Left lung (tissue), 10 donors: ENCODE measurements around the gene MTA1. TPM values are rescaled to one million over a fixed set of nuclear protein-coding genes. Genes with fewer than 3 reads are reported as not detected.

Source experiments
- ATAC-seq: fragments of 200-7000 bp; cut with Tn5 transposase; one replicate; pipeline ENCODE4 v1.9.1; 2020; ENCODE audit warnings: moderate library complexity
- DNase-seq, 4 donors: peaks; one replicate each; pipeline ENCODE4 v3.0.0-alpha.2; 2013 to 2020
- H3K27ac ChIP-seq, 2 donors: fragments of 200-600 bp; sonication (generic) in 1 of 2; one replicate each; pipeline versions ENCODE4 v1.5.0 to v1.8.0; 2020 to 2021
- H3K27me3 ChIP-seq, 2 donors: fragments of 200-600 bp; sonication (generic) in 1 of 2; one replicate each; pipeline versions ENCODE4 v1.5.0 to v1.8.0; 2020 to 2021
- H3K36me3 ChIP-seq, 2 donors: fragments of 200-600 bp; sonication (generic) in 1 of 2; one replicate each; pipeline versions ENCODE4 v1.5.0 to v1.8.0; 2020 to 2021
- H3K4me1 ChIP-seq, 2 donors: fragments of 200-600 bp; one replicate each; pipeline ENCODE4 v1.8.0; 2021
- H3K4me3 ChIP-seq, 2 donors: fragments of 200-600 bp; sonication (generic) in 1 of 2; one replicate each; pipeline versions ENCODE4 v1.5.0 to v1.8.0; 2020 to 2021; ENCODE audit warnings: mild to moderate bottlenecking in 1 of 2
- H3K9me3 ChIP-seq, 2 donors: fragments of 200-600 bp; sonication (generic) in 1 of 2; one replicate each; pipeline versions ENCODE4 v1.5.0 to v1.8.0; 2020 to 2021
- CTCF ChIP-seq, 2 donors: fragments of 200-600 bp; sonication (generic) in 1 of 2; IDR thresholded peaks; one replicate each; pipeline versions ENCODE4 v1.5.0 to v1.8.0; 2021; ENCODE audit warnings: antibody characterized with exemption in 2 of 2
- intact Hi-C, 2 donors: fragments of 100-400 bp; cut with DNase I; formaldehyde crosslinking; loops; one replicate each; pipeline versions ENCODE4 v1.11.2 to v1.14.2; 2022
- polyA plus RNA-seq, 6 donors: library from polyadenylated mRNA; unstranded; fragments of 120-200 nt; gene quantifications; one replicate each; pipeline ENCODE4 v1.2.1, GENCODE V29; 2013; ENCODE audit not compliant: insufficient read length in 6 of 6
- total RNA-seq, 2 donors: library from RNA; stranded (reverse); fragmentation: NEBNext Ultra II Directional; extraction: Animal tissue kit (Norgen Biotek cat#: 25700); gene quantifications; one replicate each; pipeline ENCODE4 v1.2.1, GENCODE V29; 2021
- donor health status: DM: no; HTN: yes; CAD: no.
- donor health status: DM: no; HTN: no; CAD: no.

MTA1 gene
- total and polyA plus RNA-seq, 8 donors, result 60.6 to 165 (median 118) TPM

GRCh38 chr14:105450123-105450505 lies 30.5 kb downstream of the MTA1 start:
- H3K36me3 ChIP-seq, result peaks cover 0 to 65% of the 10 kb centered on the region in 2 donors
- no peak for TF ChIP-seq CTCF (IDR thresholded peaks at IDR 0.05)
- no peak overlapping the region for H3K4me3 ChIP-seq
- H3K4me1 ChIP-seq, result peaks cover 4 to 8% of the 10 kb centered on the region in 2 donors
- no peaks in the 10 kb centered on the region for H3K9me3 ChIP-seq
- intact Hi-C loops, result no loop called here
- H3K27ac ChIP-seq, result no peak overlapping the region
- no peaks in the 10 kb centered on the region for H3K27me3 ChIP-seq
- ATAC-seq, result no peak
- DNase-seq, result peak in 1 of 4 donors; percentile 64

- H3K36me3 ChIP-seq, result peaks cover 0 to 71% of the 10 kb centered on the region in 2 donors
Observed at GRCh38 chr14:105450864-105451720, 31.5 kb downstream of the MTA1 start.

GRCh38 chr14:105452963-105453362 lies 33.3 kb downstream of the MTA1 start:
- Histone ChIP-seq H3K27ac (no peak overlapping the region), H3K4me3 (no peak overlapping the region), H3K9me3 (no peaks in the 10 kb centered on the region), H3K36me3 (peaks cover 0 to 86% of the 10 kb centered on the region in 2 donors), H3K4me1 (peaks cover 4 to 8% of the 10 kb centered on the region in 2 donors), H3K27me3 (no peaks in the 10 kb centered on the region)
- intact Hi-C loops, result no loop called here
- peak in 1 of 4 donors; percentile 62 for DNase-seq
- no peak for ATAC-seq
- TF ChIP-seq CTCF (IDR thresholded peaks at IDR 0.05), result no peak

More at GRCh38 chr14:105450864-105451720, 31.5 kb downstream of the MTA1 start:
- no peak for ATAC-seq
- H3K27me3 ChIP-seq, result no peaks in the 10 kb centered on the region
- no peak overlapping the region for H3K4me3 ChIP-seq
- no peaks in the 10 kb centered on the region for H3K9me3 ChIP-seq
- intact Hi-C loops, result no loop called here
- H3K4me1 ChIP-seq, result peaks cover 4 to 8% of the 10 kb centered on the region in 2 donors
- no peak overlapping the region for H3K27ac ChIP-seq
- peak in 1 of 4 donors; percentile 61 for DNase-seq
- no peak for TF ChIP-seq CTCF (IDR thresholded peaks at IDR 0.05)

GRCh38 chr14:105453847-105454246 lies 34.2 kb downstream of the MTA1 start:
- Histone ChIP-seq H3K27me3 (no peaks in the 10 kb centered on the region), H3K36me3 (peaks cover 0 to 91% of the 10 kb centered on the region in 2 donors), H3K4me3 (no peak overlapping the region), H3K4me1 (peaks cover 0 to 1% of the 10 kb centered on the region in 2 donors), H3K9me3 (no peaks in the 10 kb centered on the region), H3K27ac (no peak overlapping the region)
- intact Hi-C loops, result no loop called here
- no peak for TF ChIP-seq CTCF (IDR thresholded peaks at IDR 0.05)
- no peak for ATAC-seq
- no peak for DNase-seq

GRCh38 chr14:105455086-105455640 lies 35.5 kb downstream of the MTA1 start:
- H3K27ac ChIP-seq, result no peak overlapping the region
- TF ChIP-seq CTCF (IDR thresholded peaks at IDR 0.05), result no peak
- no peaks in the 10 kb centered on the region for H3K4me1 ChIP-seq
- no peaks in the 10 kb centered on the region for H3K27me3 ChIP-seq
- no peaks in the 10 kb centered on the region for H3K9me3 ChIP-seq
- ATAC-seq (no peak), DNase-seq (no peak)
- peaks cover 0 to 83% of the 10 kb centered on the region in 2 donors for H3K36me3 ChIP-seq
- intact Hi-C loops, result no loop called here
- no peak overlapping the region for H3K4me3 ChIP-seq
